ENCODE measurements around the gene ALDH16A1.
A peak's percentile ranks its signal among the peaks of the same experiment; 100 is the strongest.

The ALDH16A1 gene

GRCh38 chr19:49496574-49497008, 43.6 kb downstream of the ALDH16A1 start:
- H3K4me1 Mint-ChIP-seq, result peaks cover 42% of the 10 kb centered on the region
- TF ChIP-seq CTCF (IDR thresholded peaks at IDR 0.05), result no peak
- peak overlapping the region; percentile 99 for H3K4me3 Mint-ChIP-seq
- peak overlapping the region; percentile 99 for H3K27ac Mint-ChIP-seq
- H3K27me3 Mint-ChIP-seq (ENCODE audit: low read depth, poor library complexity), result peaks cover 4% of the 10 kb centered on the region
- H3K36me3 Mint-ChIP-seq (ENCODE audit: low read depth), result peaks cover 50% of the 10 kb centered on the region
- DNase-seq, result no peak
- peaks cover 7% of the 10 kb centered on the region for H3K9me3 Mint-ChIP-seq

- Mint-ChIP-seq H3K36me3 (ENCODE audit: low read depth) (peaks cover 43% of the 10 kb centered on the region), H3K9me3 (peaks cover 7% of the 10 kb centered on the region), H3K27me3 (ENCODE audit: low read depth, poor library complexity) (peaks cover 10% of the 10 kb centered on the region), H3K27ac (peak overlapping the region; percentile 99), H3K4me1 (peaks cover 49% of the 10 kb centered on the region), H3K4me3 (peak overlapping the region; percentile 99)
- no peak for DNase-seq
- TF ChIP-seq CTCF (IDR thresholded peaks at IDR 0.05), result no peak
Observed at GRCh38 chr19:49497047-49497788, 44.2 kb downstream of the ALDH16A1 start.

- peaks cover 38% of the 10 kb centered on the region for H3K36me3 Mint-ChIP-seq (ENCODE audit: low read depth)
Observed at GRCh38 chr19:49497789-49498103, 44.7 kb downstream of the ALDH16A1 start.

GRCh38 chr19:49498475-49498874, 45.5 kb downstream of the ALDH16A1 start:
- Mint-ChIP-seq H3K4me1 (peaks cover 60% of the 10 kb centered on the region), H3K27ac (peak overlapping the region; percentile 92), H3K36me3 (ENCODE audit: low read depth) (peaks cover 31% of the 10 kb centered on the region), H3K27me3 (ENCODE audit: low read depth, poor library complexity) (peaks cover 10% of the 10 kb centered on the region), H3K4me3 (peak overlapping the region; percentile 99), H3K9me3 (peaks cover 7% of the 10 kb centered on the region)
- no peak for TF ChIP-seq CTCF (IDR thresholded peaks at IDR 0.05)
- DNase-seq, result no peak

More at GRCh38 chr19:49497789-49498103, 44.7 kb downstream of the ALDH16A1 start:
- Mint-ChIP-seq H3K4me3 (peak overlapping the region; percentile 99), H3K27ac (peak overlapping the region; percentile 42), H3K27me3 (ENCODE audit: low read depth, poor library complexity) (peaks cover 10% of the 10 kb centered on the region), H3K9me3 (peaks cover 7% of the 10 kb centered on the region), H3K4me1 (peaks cover 53% of the 10 kb centered on the region)
- DNase-seq, result no peak
- no peak for TF ChIP-seq CTCF (IDR thresholded peaks at IDR 0.05)

- H3K36me3 Mint-ChIP-seq (ENCODE audit: low read depth), result peaks cover 28% of the 10 kb centered on the region
- peak overlapping the region; percentile 92 for H3K27ac Mint-ChIP-seq
- TF ChIP-seq CTCF (IDR thresholded peaks at IDR 0.05), result no peak
- peaks cover 62% of the 10 kb centered on the region for H3K4me1 Mint-ChIP-seq
- H3K4me3 Mint-ChIP-seq, result peak overlapping the region; percentile 99
- H3K27me3 Mint-ChIP-seq (ENCODE audit: low read depth, poor library complexity), result peaks cover 10% of the 10 kb centered on the region
- DNase-seq, result no peak
- H3K9me3 Mint-ChIP-seq, result peaks cover 7% of the 10 kb centered on the region
Observed at GRCh38 chr19:49499030-49499670, 46.1 kb downstream of the ALDH16A1 start.

Measured in nephron progenitor cell (in vitro differentiated cells).